Common myeloid progenitor, CD34-positive (primary cell): ENCODE results near the gene WHAMM.

ENCODE experiments used
- CTCF ChIA-PET: fragments of 350-600 bp; sonication (Branson Sonifier 250); formaldehyde crosslinking; loops from one replicate; lab custom pipeline; 2021; ENCODE audit warnings: antibody characterized with exemption; lab: Charles Lee
- POLR2A ChIA-PET: fragments of 350-600 bp; sonication (Branson Sonifier 250); formaldehyde crosslinking; loops from one replicate; lab custom pipeline; 2021; ENCODE audit warnings: antibody characterized with exemption; lab: Charles Lee
- DNase-seq, 3 donors: peaks; one replicate each; pipeline versions ENCODE4 v3.0.0 to v3.0.0-alpha.2; 2013
- H3K27ac ChIP-seq, 2 experiments: 1 replicate in 1 of 2; 2 replicates in 1 of 2; pipeline ENCODE4 v1.7.0; 2013; ENCODE audit warnings: inconsistent platforms in 2 of 2, low read length in 2 of 2, mild to moderate bottlenecking in 2 of 2, low read depth in 1 of 2, moderate library complexity in 1 of 2; ENCODE audit not compliant: severe bottlenecking in 2 of 2, insufficient read depth in 1 of 2, poor library complexity in 1 of 2
- H3K27me3 ChIP-seq, 5 experiments: replicated peaks in 2 of 5; 1 replicate in 3 of 5; 2 replicates in 2 of 5; pipeline versions ENCODE4 v1.6.1 to v1.7.0; 2013; ENCODE audit warnings: low read length in 4 of 5, mild to moderate bottlenecking in 2 of 5, moderate library complexity in 2 of 5, inconsistent platforms in 1 of 5; ENCODE audit not compliant: insufficient read depth in 5 of 5, control insufficient read depth in 4 of 5
- H3K36me3 ChIP-seq, 4 experiments: 1 replicate in 2 of 4; 2 replicates in 2 of 4; pipeline versions ENCODE4 v1.6.1 to v1.7.0; 2013; ENCODE audit warnings: low read length in 3 of 4, control low read depth in 1 of 4, mild to moderate bottlenecking in 1 of 4; ENCODE audit not compliant: control insufficient read depth in 4 of 4, insufficient read depth in 4 of 4
- H3K4me1 ChIP-seq, 4 experiments: 1 replicate in 3 of 4; 2 replicates in 1 of 4; pipeline versions ENCODE4 v1.6.1 to v1.7.1; 2013; ENCODE audit warnings: low read length in 3 of 4, mild to moderate bottlenecking in 3 of 4, control low read depth in 1 of 4, inconsistent platforms in 1 of 4, moderate library complexity in 1 of 4; ENCODE audit not compliant: control insufficient read depth in 4 of 4, insufficient read depth in 4 of 4; ENCODE audit errors: control extremely low read depth in 1 of 4
- H3K4me3 ChIP-seq, 7 experiments: 1 replicate in 4 of 7; 2 replicates in 3 of 7; pipeline versions ENCODE4 v1.5.1 to v1.7.0; 2013; ENCODE audit warnings: mild to moderate bottlenecking in 7 of 7, low read length in 6 of 7, moderate library complexity in 6 of 7, inconsistent platforms in 2 of 7, low read depth in 2 of 7, control low read depth in 1 of 7; ENCODE audit not compliant: insufficient read depth in 4 of 7, control insufficient read depth in 1 of 7; ENCODE audit errors: extremely low read depth in 1 of 7
- H3K9me3 ChIP-seq, 5 experiments: 1 replicate in 4 of 5; 2 replicates in 1 of 5; pipeline versions ENCODE4 v1.6.1 to v1.7.1; 2013; ENCODE audit warnings: low read length in 4 of 5, mild to moderate bottlenecking in 2 of 5, inconsistent platforms in 1 of 5, low read depth in 1 of 5, moderate library complexity in 1 of 5; ENCODE audit not compliant: control insufficient read depth in 4 of 5, insufficient read depth in 2 of 5; ENCODE audit errors: control extremely low read depth in 1 of 5
- WGBS: methylation state at CpG from one replicate; pipeline ENCODE4 v1.1.5; 2013; ENCODE audit not compliant: insufficient coverage; 5-methylcytosine and 5-hydroxymethylcytosine counted together

WHAMM gene

DNA sequence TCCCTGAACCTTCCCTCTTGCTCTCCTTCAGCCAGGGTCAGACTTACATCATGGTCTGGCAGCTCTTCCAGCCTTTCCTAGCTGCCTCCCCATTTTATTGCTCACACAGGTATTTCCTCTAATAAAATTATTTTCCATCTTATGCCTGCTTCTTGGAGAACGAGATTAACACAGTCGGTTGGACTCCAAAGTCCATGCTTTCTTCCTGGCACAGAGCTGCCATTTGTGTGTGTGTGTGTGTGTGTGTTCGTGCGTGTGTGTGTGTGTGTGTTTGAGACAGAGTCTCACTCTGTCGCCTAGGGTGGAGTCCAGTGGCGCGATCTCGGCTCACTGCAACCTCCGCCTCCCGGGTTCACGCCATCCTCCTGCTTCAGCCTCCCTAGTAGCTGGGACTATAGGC lies 19.1 kb upstream of the WHAMM start:
- H3K27me3 ChIP-seq: no peaks in the 10 kb centered on the region
- ChIA-PET POLR2A (no interaction called here), CTCF (no interaction called here)
- no CpG with 5 or more reads among the region's 11 CpGs for WGBS
- H3K4me1 ChIP-seq: no peaks in the 10 kb centered on the region
- no peak overlapping the region for H3K4me3 ChIP-seq
- no peak for DNase-seq
- no peak overlapping the region for H3K27ac ChIP-seq
- peaks cover 0 to 6% (median 0%) of the 10 kb centered on the region in 5 experiments for H3K9me3 ChIP-seq
- H3K36me3 ChIP-seq: no peaks in the 10 kb centered on the region

- WGBS: 83% methylated on average over 1 of the region's 1 CpG
- H3K27ac ChIP-seq: no peak overlapping the region
- H3K9me3 ChIP-seq: peaks cover 0 to 6% (median 0%) of the 10 kb centered on the region in 5 experiments
- DNase-seq: no peak
- ChIA-PET POLR2A (no interaction called here), CTCF (no interaction called here)
- H3K36me3 ChIP-seq: no peaks in the 10 kb centered on the region
- H3K27me3 ChIP-seq: no peaks in the 10 kb centered on the region
- H3K4me3 ChIP-seq: no peak overlapping the region
- no peaks in the 10 kb centered on the region for H3K4me1 ChIP-seq
Observed at GRCh38 chr15:82792068-82792467, 17.4 kb upstream of the WHAMM start.

DNA sequence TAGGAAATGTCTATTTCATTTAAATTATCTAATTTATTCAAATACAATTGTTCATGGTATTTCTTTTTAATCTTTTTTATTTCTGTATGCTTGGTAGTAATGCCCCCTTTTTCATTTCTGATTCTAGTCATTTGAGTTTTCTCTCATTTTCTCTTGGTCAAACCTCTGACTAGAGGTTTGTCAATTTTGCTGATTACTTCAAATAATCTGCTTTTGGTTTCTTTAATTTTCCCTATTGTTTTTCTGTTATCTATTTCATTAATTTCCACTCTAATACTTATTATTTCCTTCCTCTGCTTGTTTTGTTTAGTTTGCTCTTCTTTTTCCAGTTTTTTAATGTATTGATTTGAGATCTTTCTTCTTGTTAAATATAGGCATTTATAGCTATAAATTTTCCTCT lies 15.7 kb upstream of the WHAMM start:
- no peaks in the 10 kb centered on the region for H3K27me3 ChIP-seq
- H3K4me3 ChIP-seq: no peak overlapping the region
- H3K36me3 ChIP-seq: no peaks in the 10 kb centered on the region
- no peak overlapping the region for H3K27ac ChIP-seq
- DNase-seq: no peak
- CTCF ChIA-PET: no interaction called here
- POLR2A ChIA-PET: no interaction called here
- no peaks in the 10 kb centered on the region for H3K4me1 ChIP-seq
- H3K9me3 ChIP-seq: peaks cover 0 to 6% (median 0%) of the 10 kb centered on the region in 5 experiments

GRCh38 chr15:82798104-82798503 lies 11.3 kb upstream of the WHAMM start:
- no peak for DNase-seq
- peaks cover 0 to 6% (median 0%) of the 10 kb centered on the region in 5 experiments for H3K9me3 ChIP-seq
- H3K27me3 ChIP-seq: no peaks in the 10 kb centered on the region
- H3K27ac ChIP-seq: no peak overlapping the region
- no peak overlapping the region for H3K4me3 ChIP-seq
- peaks cover 6 to 12% (median 9%) of the 10 kb centered on the region in 4 experiments for H3K4me1 ChIP-seq
- H3K36me3 ChIP-seq: no peaks in the 10 kb centered on the region
- CTCF ChIA-PET: interaction anchor here (1.7 kb wide), 1 partner anchor 9 kb away, joined by 3 read pairs; no protein-coding TSS in a partner anchor
- POLR2A ChIA-PET: no interaction called here
- WGBS: no CpG with 5 or more reads among the region's 4 CpGs

GRCh38 chr15:82798531-82799166 lies 10.8 kb upstream of the WHAMM start:
- H3K27me3 ChIP-seq: no peaks in the 10 kb centered on the region
- peaks cover 6 to 12% (median 9%) of the 10 kb centered on the region in 4 experiments for H3K4me1 ChIP-seq
- ChIA-PET CTCF (no interaction called here), POLR2A (no interaction called here)
- H3K4me3 ChIP-seq: no peak overlapping the region
- H3K27ac ChIP-seq: no peak overlapping the region
- no peaks in the 10 kb centered on the region for H3K36me3 ChIP-seq
- peaks cover 0 to 6% (median 0%) of the 10 kb centered on the region in 5 experiments for H3K9me3 ChIP-seq
- 86% methylated on average over 5 of the region's 5 CpGs for WGBS
- DNase-seq: no peak

DNA sequence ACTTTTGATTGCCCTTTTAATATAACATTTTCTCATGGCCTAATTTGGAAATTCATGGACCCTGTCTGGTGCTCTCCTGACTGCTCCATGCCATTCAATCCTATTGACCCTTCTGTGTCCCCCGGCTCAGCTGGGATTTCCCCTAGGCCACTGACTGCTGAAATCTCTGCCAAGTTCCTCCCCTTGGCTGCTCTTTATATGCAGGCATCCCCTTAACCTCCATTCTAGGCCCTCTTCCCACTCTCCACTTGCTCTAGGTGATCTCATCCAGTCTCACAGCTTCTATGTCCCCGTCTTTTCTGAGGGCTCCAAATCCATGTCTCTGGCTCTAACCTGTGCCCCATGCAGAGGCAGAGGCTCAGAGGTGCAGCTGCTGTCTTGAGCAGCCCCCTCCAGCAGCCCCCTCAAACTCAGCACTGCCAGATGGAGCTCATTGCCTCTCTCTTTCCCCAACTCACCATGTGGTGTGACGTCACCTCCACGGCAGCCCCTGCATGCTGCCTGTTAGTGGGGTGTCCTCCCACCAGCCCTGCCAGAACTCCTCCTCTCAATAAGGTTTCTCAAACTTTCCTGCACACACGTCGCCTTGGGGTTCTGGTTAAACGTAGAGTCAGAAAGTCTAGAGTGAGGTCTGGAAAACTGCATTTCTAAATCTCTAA lies 10.1 kb upstream of the WHAMM start:
- Histone ChIP-seq H3K4me3 (no peak overlapping the region), H3K27ac (no peak overlapping the region), H3K4me1 (peaks cover 6 to 12% (median 9%) of the 10 kb centered on the region in 4 experiments), H3K27me3 (no peaks in the 10 kb centered on the region), H3K36me3 (no peaks in the 10 kb centered on the region), H3K9me3 (peaks cover 0 to 1% (median 0%) of the 10 kb centered on the region in 5 experiments)
- ChIA-PET CTCF (no interaction called here), POLR2A (no interaction called here)
- DNase-seq: no peak
- 96% methylated on average over 7 of the region's 7 CpGs for WGBS

- ChIA-PET POLR2A (no interaction called here), CTCF (interaction anchor here (0.6 to 1.7 kb wide), 2 partner anchors 46 to 198 kb away, joined by 3 read pairs; no protein-coding TSS in a partner anchor)
- Histone ChIP-seq H3K4me3 (peak overlapping the region in 1 of 7 experiments; percentile 2), H3K4me1 (peaks cover 6 to 17% (median 10%) of the 10 kb centered on the region in 4 experiments), H3K27me3 (no peaks in the 10 kb centered on the region), H3K36me3 (no peaks in the 10 kb centered on the region), H3K9me3 (no peaks in the 10 kb centered on the region), H3K27ac (no peak overlapping the region)
- WGBS: 0% methylated on average over 1 of the region's 1 CpG
- peak; percentile 57 to 93 (median 85) for DNase-seq
Observed at GRCh38 chr15:82802497-82802896, 6.9 kb upstream of the WHAMM start.
